Right lobe of liver (tissue), 6 donors: ENCODE results near the gene ADGRG4. TPM values are rescaled to one million over a fixed set of nuclear protein-coding genes. Genes with fewer than 3 reads are reported as not detected.
"Not testable (repeated sequence)": the region's sequence is repeated elsewhere in the genome, so short reads cannot be mapped to it uniquely, and the experiment has no call there.

ENCODE experiments used
- ATAC-seq, 4 donors: fragments of 200-7000 bp; cut with Tn5 transposase; one replicate each; pipeline ENCODE4 v1.9.1; 2020; ENCODE audit warnings: mild to moderate bottlenecking in 4 of 4, moderate library complexity in 4 of 4
- DNase-seq, 3 donors: peaks; one replicate each; pipeline ENCODE4 v3.0.0-alpha.2; 2020
- H3K27ac ChIP-seq, 3 donors: fragments of 200-600 bp; one replicate each; pipeline ENCODE4 v1.8.0; 2022
- H3K27me3 ChIP-seq, 2 donors: fragments of 200-600 bp; one replicate each; pipeline ENCODE4 v1.8.0; 2022
- H3K36me3 ChIP-seq, 4 donors: fragments of 200-600 bp; sonication (generic) in 1 of 4; one replicate each; pipeline versions ENCODE4 v1.5.1 to v1.8.0; 2017 to 2022; ENCODE audit warnings: control low read depth in 1 of 4
- H3K4me1 ChIP-seq, 4 donors: fragments of 200-600 bp; sonication (generic) in 1 of 4; one replicate each; pipeline versions ENCODE4 v1.5.1 to v1.8.0; 2017 to 2022; ENCODE audit warnings: control low read depth in 1 of 4
- H3K4me3 ChIP-seq, 3 donors: fragments of 200-600 bp; one replicate each; pipeline ENCODE4 v1.8.0; 2022
- H3K9me3 ChIP-seq, 4 donors: fragments of 200-600 bp; sonication (generic) in 1 of 4; one replicate each; pipeline versions ENCODE4 v1.5.1 to v1.8.0; 2017 to 2022; ENCODE audit warnings: control low read depth in 1 of 4
- POLR2A ChIP-seq: fragments of 450-650 bp; IDR thresholded peaks from one replicate; pipeline ENCODE4 v1.6.1; 2017; ENCODE audit warnings: antibody characterized with exemption, mild to moderate bottlenecking
- WGBS: methylation state at CpG from one replicate; pipeline ENCODE4 v1.1.6; 2018; ENCODE audit warnings: low coverage, low lambda C conversion rate; ENCODE audit not compliant: insufficient coverage; ENCODE audit errors: missing lambda C conversion rate; 5-methylcytosine and 5-hydroxymethylcytosine counted together
- intact Hi-C, 2 donors: fragments of 100-400 bp; cut with DNase I; formaldehyde crosslinking; loops; one replicate each; pipeline versions ENCODE4 v1.11.2 to v1.14.1; 2022
- total RNA-seq, 6 experiments: library from RNA; depleted of rRNA in 2 of 6; stranded (reverse); fragments of >200 nt in 2 of 6; fragmentation: NEBNext Ultra II Directional in 3 of 6; extraction: Animal tissue kit (Norgen Biotek cat#: 25700) in 3 of 6; gene quantifications; one replicate each; pipeline versions ENCODE4 v1.1.0 to v1.2.4, GENCODE V29; 2016 to 2023
- TF ChIP-seq, protein P1 (sequence below), 4 donors: fragments of 200-600 bp in 3 of 4; fragments of 450-650 bp in 1 of 4; IDR thresholded peaks; one replicate each; pipeline versions ENCODE4 v1.5.1 to v1.8.0; 2016 to 2022; ENCODE audit warnings: antibody characterized with exemption in 4 of 4, mild to moderate bottlenecking in 2 of 4
- donor health status: DM: no; HTN: yes; CAD: no.
- donor health status: DM: no; HTN: no; CAD: no.
- donor health status: DM: no; HTN: no; CAD: no.
- donor health status: DM: no; HTN: yes; CAD: no.
- donor health status: DM: no; HTN: yes; CAD: no.

ADGRG4 gene
- total RNA-seq, 6 experiments from 2014 or later: 0.04 to 0.09 TPM; not detected in 4

DNA sequence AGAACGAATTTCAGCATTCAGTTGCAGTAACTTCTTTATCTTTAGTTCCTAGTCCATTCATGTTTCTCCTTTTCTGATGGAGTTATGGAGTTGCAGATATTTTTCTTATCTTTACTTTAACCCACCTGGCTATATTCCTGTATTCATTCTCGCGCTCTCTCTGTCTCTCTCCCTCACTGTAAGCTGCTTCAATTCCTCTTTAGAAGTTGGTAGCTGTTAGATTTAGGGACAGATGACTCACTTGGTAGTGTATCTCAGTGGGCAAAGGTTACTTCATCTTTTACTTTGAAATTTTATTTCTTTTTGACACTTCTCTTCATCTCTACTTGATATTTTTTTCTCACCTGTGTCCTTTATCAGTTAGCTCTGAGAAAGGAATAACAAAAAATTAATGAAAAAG is 137.4 kb downstream of the ADGRG4 start:
- no peak overlapping the region for H3K4me3 ChIP-seq
- no peak for ATAC-seq
- 72% methylated on average over 3 of the region's 3 CpGs for WGBS
- H3K4me1 ChIP-seq: no peaks in the 10 kb centered on the region
- DNase-seq: no peak
- H3K9me3 ChIP-seq: no peaks in the 10 kb centered on the region
- TF ChIP-seq POLR2A: no peak
- TF ChIP-seq, protein P1, sequence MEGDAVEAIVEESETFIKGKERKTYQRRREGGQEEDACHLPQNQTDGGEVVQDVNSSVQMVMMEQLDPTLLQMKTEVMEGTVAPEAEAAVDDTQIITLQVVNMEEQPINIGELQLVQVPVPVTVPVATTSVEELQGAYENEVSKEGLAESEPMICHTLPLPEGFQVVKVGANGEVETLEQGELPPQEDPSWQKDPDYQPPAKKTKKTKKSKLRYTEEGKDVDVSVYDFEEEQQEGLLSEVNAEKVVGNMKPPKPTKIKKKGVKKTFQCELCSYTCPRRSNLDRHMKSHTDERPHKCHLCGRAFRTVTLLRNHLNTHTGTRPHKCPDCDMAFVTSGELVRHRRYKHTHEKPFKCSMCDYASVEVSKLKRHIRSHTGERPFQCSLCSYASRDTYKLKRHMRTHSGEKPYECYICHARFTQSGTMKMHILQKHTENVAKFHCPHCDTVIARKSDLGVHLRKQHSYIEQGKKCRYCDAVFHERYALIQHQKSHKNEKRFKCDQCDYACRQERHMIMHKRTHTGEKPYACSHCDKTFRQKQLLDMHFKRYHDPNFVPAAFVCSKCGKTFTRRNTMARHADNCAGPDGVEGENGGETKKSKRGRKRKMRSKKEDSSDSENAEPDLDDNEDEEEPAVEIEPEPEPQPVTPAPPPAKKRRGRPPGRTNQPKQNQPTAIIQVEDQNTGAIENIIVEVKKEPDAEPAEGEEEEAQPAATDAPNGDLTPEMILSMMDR (IDR thresholded peaks at IDR 0.05): no peak
- no peak overlapping the region for H3K27ac ChIP-seq
- no peaks in the 10 kb centered on the region for H3K36me3 ChIP-seq
- intact Hi-C loops: no loop called here
- no peaks in the 10 kb centered on the region for H3K27me3 ChIP-seq

GRCh38 chrX:136445674-136446073 is 144.9 kb downstream of the ADGRG4 start:
- whole genome bisulfite sequencing: 86% methylated on average over 5 of the region's 18 CpGs
- DNase-seq, ATAC-seq: not testable (repeated sequence)

GRCh38 chrX:136446208-136446607 is 145.4 kb downstream of the ADGRG4 start:
- no peak for ATAC-seq
- H3K9me3 ChIP-seq: no peaks in the 10 kb centered on the region
- WGBS: 66% methylated on average over 5 of the region's 6 CpGs
- DNase-seq: no peak
- H3K27ac ChIP-seq: no peak overlapping the region
- H3K27me3 ChIP-seq: no peaks in the 10 kb centered on the region
- H3K4me1 ChIP-seq: no peaks in the 10 kb centered on the region
- intact Hi-C loops: no loop called here
- no peaks in the 10 kb centered on the region for H3K36me3 ChIP-seq
- H3K4me3 ChIP-seq: no peak overlapping the region
- TF ChIP-seq POLR2A: no peak
- TF ChIP-seq, protein P1 (IDR thresholded peaks at IDR 0.05): no peak

More at GRCh38 chrX:136445674-136446073, 144.9 kb downstream of the ADGRG4 start:
- H3K36me3 ChIP-seq, H3K27me3 ChIP-seq, H3K4me1 ChIP-seq, H3K4me3 ChIP-seq, intact Hi-C loops, H3K27ac ChIP-seq, H3K9me3 ChIP-seq: not testable (repeated sequence)

DNA sequence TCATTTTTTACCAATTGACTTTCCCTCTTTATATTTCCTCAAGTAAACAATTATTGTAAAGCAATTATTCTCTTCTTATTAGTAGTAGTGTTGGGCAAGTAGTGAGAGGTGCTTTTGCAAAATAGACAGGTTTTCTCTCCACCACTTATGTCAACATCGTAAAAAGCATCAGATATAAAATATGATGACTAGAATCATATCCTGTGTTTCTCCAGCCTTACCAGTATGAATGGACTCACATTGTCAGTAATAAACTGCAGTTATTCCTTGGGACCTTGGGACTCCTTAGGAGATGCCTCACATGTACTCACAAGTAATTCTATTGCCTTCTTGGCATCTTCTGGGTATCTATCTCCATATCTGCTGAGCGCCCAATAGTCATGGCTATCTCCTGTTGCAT is 146.5 kb downstream of the ADGRG4 start:
- 72% methylated on average over 2 of the region's 2 CpGs for WGBS
- TF ChIP-seq, protein P1 (IDR thresholded peaks at IDR 0.05): no peak
- no peak for TF ChIP-seq POLR2A
- no peaks in the 10 kb centered on the region for H3K27me3 ChIP-seq
- no peak overlapping the region for H3K4me3 ChIP-seq
- H3K4me1 ChIP-seq: no peaks in the 10 kb centered on the region
- H3K36me3 ChIP-seq: no peaks in the 10 kb centered on the region
- DNase-seq: no peak
- intact Hi-C loops: no loop called here
- no peak for ATAC-seq
- H3K9me3 ChIP-seq: no peaks in the 10 kb centered on the region
- no peak overlapping the region for H3K27ac ChIP-seq

GRCh38 chrX:136447968-136448367 is 147.2 kb downstream of the ADGRG4 start:
- Histone ChIP-seq H3K9me3 (no peaks in the 10 kb centered on the region), H3K27ac (no peak overlapping the region), H3K36me3 (no peaks in the 10 kb centered on the region), H3K4me1 (no peaks in the 10 kb centered on the region), H3K4me3 (no peak overlapping the region), H3K27me3 (no peaks in the 10 kb centered on the region)
- DNase-seq: no peak
- no peak for TF ChIP-seq POLR2A
- TF ChIP-seq, protein P1 (IDR thresholded peaks at IDR 0.05): no peak
- intact Hi-C loops: no loop called here
- no peak for ATAC-seq
